HepG2 (cell line): ENCODE results near the gene TYW1. TPM values are rescaled to one million over a fixed set of nuclear protein-coding genes. Genes with fewer than 3 reads are reported as not detected.
"Not testable (repeated sequence)": the region's sequence is repeated elsewhere in the genome, so short reads cannot be mapped to it uniquely, and the experiment has no call there.

Source experiments
- ASH2L ChIP-seq: fragments of 300-600, 200-600 bp; sonication (generic); IDR thresholded peaks from 2 replicates; pipeline ENCODE4 v1.7.0; 2017; ENCODE audit warnings: low read depth, mild to moderate bottlenecking, moderate library complexity, mixed read lengths, low read length; ENCODE audit not compliant: insufficient read length
- ATF7-NPFF ChIP-seq: sonication (generic); formaldehyde crosslinking; IDR thresholded peaks from 2 replicates; pipeline ENCODE4 v1.8.1; 2023; ENCODE audit warnings: mild to moderate bottlenecking, low read depth, missing genetic modification reagents, moderate library complexity
- BCL6 ChIP-seq: IDR thresholded peaks from 2 replicates; pipeline ENCODE4 v1.6.1; 2016; ENCODE audit warnings: missing genetic modification reagents, missing compliant biosample characterization
- GFI1 ChIP-seq: sonication (generic); formaldehyde crosslinking; IDR thresholded peaks from 2 replicates; pipeline ENCODE4 v1.5.0; 2020; ENCODE audit warnings: missing genetic modification reagents, mild to moderate bottlenecking, borderline replicate concordance
- HNRNPL ChIP-seq: fragments of 200-400 bp; formaldehyde crosslinking; IDR thresholded peaks from 2 replicates; pipeline ENCODE4 v1.6.1; 2017; ENCODE audit warnings: mild to moderate bottlenecking, low read depth, low read length
- HNRNPLL ChIP-seq: fragments of 200-400 bp; formaldehyde crosslinking; IDR thresholded peaks from 2 replicates; pipeline ENCODE4 v1.6.1; 2017; ENCODE audit warnings: mild to moderate bottlenecking, low read depth, low read length; ENCODE audit not compliant: poor library complexity, severe bottlenecking
- HOXA5 ChIP-seq: sonication (generic); formaldehyde crosslinking; IDR thresholded peaks from 2 replicates; pipeline ENCODE4 v1.4.0; 2020; ENCODE audit warnings: missing genetic modification reagents
- MED13 ChIP-seq: sonication (generic); formaldehyde crosslinking; IDR thresholded peaks from 2 replicates; pipeline ENCODE4 v1.5.0; 2020; ENCODE audit warnings: missing genetic modification reagents
- MEF2D ChIP-seq: sonication (generic); formaldehyde crosslinking; IDR thresholded peaks from 2 replicates; pipeline ENCODE4 v1.5.1; 2020; ENCODE audit warnings: mild to moderate bottlenecking, missing genetic modification reagents
- MIER3 ChIP-seq: IDR thresholded peaks from 2 replicates; pipeline ENCODE4 v1.6.1; 2016; ENCODE audit warnings: missing compliant biosample characterization, borderline replicate concordance
- MTA1 ChIP-seq: sonication (generic); formaldehyde crosslinking; IDR thresholded peaks from 2 replicates; pipeline ENCODE4 v1.4.0; 2020; ENCODE audit warnings: missing genetic modification reagents, mild to moderate bottlenecking, borderline replicate concordance
- MTF2 ChIP-seq: sonication (generic); formaldehyde crosslinking; IDR thresholded peaks from 2 replicates; pipeline ENCODE4 v1.5.0; 2020; ENCODE audit warnings: missing genetic modification reagents, borderline replicate concordance
- PHF20 ChIP-seq: sonication (generic); formaldehyde crosslinking; IDR thresholded peaks from 2 replicates; pipeline ENCODE4 v1.5.0; 2020; ENCODE audit warnings: mild to moderate bottlenecking, missing genetic modification reagents
- SPEN ChIP-seq: sonication (generic); formaldehyde crosslinking; IDR thresholded peaks from 2 replicates; pipeline ENCODE4 v1.5.1; 2020; ENCODE audit warnings: low read depth, mild to moderate bottlenecking, missing genetic modification reagents
- polyA plus RNA-seq, 8 experiments: library from polyadenylated mRNA; depleted of rRNA in 3 of 8; stranded (reverse) in 7 of 8; unstranded in 1 of 8; fragments of >200 nt; fragmentation: Illumina TruSeq in 4 of 8; extraction: Trizol in 4 of 8; gene quantifications; 2 replicates each; pipeline versions ENCODE4 v1.2.1 to v1.2.3, GENCODE V29; 2011 to 2016; ENCODE audit warnings: low read depth in 4 of 8, missing spikeins in 1 of 8, mixed read lengths in 1 of 8; ENCODE audit not compliant: insufficient read depth in 1 of 8
- total RNA-seq, 5 experiments: library from RNA; depleted of rRNA; stranded (reverse); fragments of >200 nt; fragmentation: Illumina TruSeq; extraction: Trizol; gene quantifications; 2 replicates each; pipeline ENCODE4 v1.2.3, GENCODE V29; 2016; ENCODE audit warnings: low read depth in 1 of 5
- TF ChIP-seq, protein P1 (sequence below): sonication (generic); formaldehyde crosslinking; IDR thresholded peaks from 2 replicates; pipeline ENCODE4 v1.9.0; 2022; ENCODE audit warnings: missing genetic modification reagents, mild to moderate bottlenecking, borderline replicate concordance
- TF ChIP-seq, protein P2 (sequence below): sonication (generic); formaldehyde crosslinking; IDR thresholded peaks from 2 replicates; pipeline ENCODE4 v1.4.0; 2020; ENCODE audit warnings: missing genetic modification reagents, borderline replicate concordance
- TF ChIP-seq, protein P3 (sequence below), 2 experiments: sonication (generic) in 1 of 2; formaldehyde crosslinking in 1 of 2; IDR thresholded peaks; 2 replicates each; pipeline versions ENCODE4 v1.5.1 to v1.6.1; 2011 to 2020; ENCODE audit warnings: borderline replicate concordance in 1 of 2, low read depth in 1 of 2, low read length in 1 of 2, mild to moderate bottlenecking in 1 of 2, missing genetic modification reagents in 1 of 2, moderate library complexity in 1 of 2
- TF ChIP-seq, protein P4 (sequence below): IDR thresholded peaks from 2 replicates; pipeline ENCODE4 v1.6.1; 2016; ENCODE audit warnings: low read depth, borderline replicate concordance

Gene TYW1
- total and polyA plus RNA-seq, 2 of the 13 experiments (the other 11 are each of a cell fraction or from before 2014, with no cell fraction given) = 8.6 to 17.6 TPM

DNA sequence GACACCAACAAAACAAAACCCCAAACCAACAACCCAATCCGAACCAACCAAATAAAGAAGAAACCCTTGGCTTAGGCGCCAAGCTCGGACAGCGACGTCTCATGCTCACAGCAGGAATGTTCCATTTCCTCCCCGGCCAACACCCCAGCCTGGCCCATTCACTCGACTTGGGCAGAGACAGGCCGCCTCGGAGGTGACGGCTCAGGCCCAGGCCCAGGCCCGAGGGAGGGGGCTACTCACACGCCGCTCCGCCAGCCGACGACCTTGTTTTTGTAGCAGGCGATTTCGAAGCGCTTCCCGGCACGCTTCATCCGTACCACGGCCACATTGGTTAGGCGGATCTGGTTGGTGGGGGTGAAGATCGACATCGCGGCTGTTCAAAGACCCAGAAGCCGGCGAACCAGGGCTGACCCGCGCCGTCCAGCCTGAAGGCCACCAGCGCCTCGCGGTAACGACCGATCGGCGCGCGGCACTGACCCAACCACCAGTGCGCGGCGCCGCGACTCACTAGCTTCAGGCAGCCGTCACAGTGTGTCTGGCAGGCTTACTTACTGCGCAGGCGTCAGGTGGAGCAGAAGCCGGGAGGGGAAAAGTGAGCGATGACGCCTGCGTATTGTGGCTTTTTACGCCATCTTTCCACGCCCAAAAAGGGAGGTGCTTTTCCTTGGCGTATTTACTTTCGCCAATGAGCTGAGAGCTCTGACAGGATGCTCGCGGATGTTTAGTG is 1.4 kb upstream of the TYW1 start, which contains the start of gene SBDS (continued):
- TF ChIP-seq, protein P1, sequence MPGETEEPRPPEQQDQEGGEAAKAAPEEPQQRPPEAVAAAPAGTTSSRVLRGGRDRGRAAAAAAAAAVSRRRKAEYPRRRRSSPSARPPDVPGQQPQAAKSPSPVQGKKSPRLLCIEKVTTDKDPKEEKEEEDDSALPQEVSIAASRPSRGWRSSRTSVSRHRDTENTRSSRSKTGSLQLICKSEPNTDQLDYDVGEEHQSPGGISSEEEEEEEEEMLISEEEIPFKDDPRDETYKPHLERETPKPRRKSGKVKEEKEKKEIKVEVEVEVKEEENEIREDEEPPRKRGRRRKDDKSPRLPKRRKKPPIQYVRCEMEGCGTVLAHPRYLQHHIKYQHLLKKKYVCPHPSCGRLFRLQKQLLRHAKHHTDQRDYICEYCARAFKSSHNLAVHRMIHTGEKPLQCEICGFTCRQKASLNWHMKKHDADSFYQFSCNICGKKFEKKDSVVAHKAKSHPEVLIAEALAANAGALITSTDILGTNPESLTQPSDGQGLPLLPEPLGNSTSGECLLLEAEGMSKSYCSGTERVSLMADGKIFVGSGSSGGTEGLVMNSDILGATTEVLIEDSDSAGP (CRISPR knock-in tag) = peak; percentile 79
- TF ChIP-seq PHF20 (CRISPR knock-in tag) (peak; percentile 60), HOXA5 (peak; percentile 70; the same call in 1 of the 2 replicates), SPEN (peak; percentile 41; the same call in 1 of the 2 replicates), MEF2D (CRISPR knock-in tag) (peak; percentile 50; the same call in 1 of the 2 replicates), ATF7-NPFF (CRISPR knock-in tag) (peak; percentile 65; the same call in 1 of the 2 replicates), GFI1 (CRISPR knock-in tag) (peak; percentile 60; the same call in 1 of the 2 replicates), MIER3 (CRISPR knock-in tag) (peak; percentile 35; the same call in 1 of the 2 replicates), MTF2 (CRISPR knock-in tag) (peak; percentile 58; the same call in 1 of the 2 replicates), MED13 (CRISPR knock-in tag) (0 out of 2 replicates have a peak, but pooled peaks have one; percentile 73), HNRNPLL (peak; percentile 78), ASH2L (peak; percentile 41), MTA1 (CRISPR knock-in tag) (peak; percentile 34; the same call in 1 of the 2 replicates), BCL6 (CRISPR knock-in tag) (peak; percentile 33; the same call in 1 of the 2 replicates), HNRNPL (0 out of 2 replicates have a peak, but pooled peaks have one; percentile 31)
- TF ChIP-seq, protein P2, sequence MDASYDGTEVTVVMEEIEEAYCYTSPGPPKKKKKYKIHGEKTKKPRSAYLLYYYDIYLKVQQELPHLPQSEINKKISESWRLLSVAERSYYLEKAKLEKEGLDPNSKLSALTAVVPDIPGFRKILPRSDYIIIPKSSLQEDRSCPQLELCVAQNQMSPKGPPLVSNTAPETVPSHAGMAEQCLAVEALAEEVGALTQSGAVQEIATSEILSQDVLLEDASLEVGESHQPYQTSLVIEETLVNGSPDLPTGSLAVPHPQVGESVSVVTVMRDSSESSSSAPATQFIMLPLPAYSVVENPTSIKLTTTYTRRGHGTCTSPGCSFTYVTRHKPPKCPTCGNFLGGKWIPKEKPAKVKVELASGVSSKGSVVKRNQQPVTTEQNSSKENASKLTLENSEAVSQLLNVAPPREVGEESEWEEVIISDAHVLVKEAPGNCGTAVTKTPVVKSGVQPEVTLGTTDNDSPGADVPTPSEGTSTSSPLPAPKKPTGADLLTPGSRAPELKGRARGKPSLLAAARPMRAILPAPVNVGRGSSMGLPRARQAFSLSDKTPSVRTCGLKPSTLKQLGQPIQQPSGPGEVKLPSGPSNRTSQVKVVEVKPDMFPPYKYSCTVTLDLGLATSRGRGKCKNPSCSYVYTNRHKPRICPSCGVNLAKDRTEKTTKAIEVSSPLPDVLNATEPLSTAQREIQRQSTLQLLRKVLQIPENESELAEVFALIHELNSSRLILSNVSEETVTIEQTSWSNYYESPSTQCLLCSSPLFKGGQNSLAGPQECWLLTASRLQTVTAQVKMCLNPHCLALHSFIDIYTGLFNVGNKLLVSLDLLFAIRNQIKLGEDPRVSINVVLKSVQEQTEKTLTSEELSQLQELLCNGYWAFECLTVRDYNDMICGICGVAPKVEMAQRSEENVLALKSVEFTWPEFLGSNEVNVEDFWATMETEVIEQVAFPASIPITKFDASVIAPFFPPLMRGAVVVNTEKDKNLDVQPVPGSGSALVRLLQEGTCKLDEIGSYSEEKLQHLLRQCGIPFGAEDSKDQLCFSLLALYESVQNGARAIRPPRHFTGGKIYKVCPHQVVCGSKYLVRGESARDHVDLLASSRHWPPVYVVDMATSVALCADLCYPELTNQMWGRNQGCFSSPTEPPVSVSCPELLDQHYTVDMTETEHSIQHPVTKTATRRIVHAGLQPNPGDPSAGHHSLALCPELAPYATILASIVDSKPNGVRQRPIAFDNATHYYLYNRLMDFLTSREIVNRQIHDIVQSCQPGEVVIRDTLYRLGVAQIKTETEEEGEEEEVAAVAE (CRISPR knock-in tag) = 0 out of 2 replicates have a peak, but pooled peaks have one; percentile 31
- TF ChIP-seq, protein P3, sequence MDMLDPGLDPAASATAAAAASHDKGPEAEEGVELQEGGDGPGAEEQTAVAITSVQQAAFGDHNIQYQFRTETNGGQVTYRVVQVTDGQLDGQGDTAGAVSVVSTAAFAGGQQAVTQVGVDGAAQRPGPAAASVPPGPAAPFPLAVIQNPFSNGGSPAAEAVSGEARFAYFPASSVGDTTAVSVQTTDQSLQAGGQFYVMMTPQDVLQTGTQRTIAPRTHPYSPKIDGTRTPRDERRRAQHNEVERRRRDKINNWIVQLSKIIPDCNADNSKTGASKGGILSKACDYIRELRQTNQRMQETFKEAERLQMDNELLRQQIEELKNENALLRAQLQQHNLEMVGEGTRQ (IDR thresholded peaks at IDR 0.05; ENCODE audit: low read depth, low read length) = not testable (repeated sequence)
- TF ChIP-seq, protein P3 (CRISPR knock-in tag; IDR thresholded peaks at IDR 0.05; ENCODE audit: borderline replicate concordance) = peak; percentile 56; the same call in 1 of the 2 replicates
- TF ChIP-seq, protein P4, sequence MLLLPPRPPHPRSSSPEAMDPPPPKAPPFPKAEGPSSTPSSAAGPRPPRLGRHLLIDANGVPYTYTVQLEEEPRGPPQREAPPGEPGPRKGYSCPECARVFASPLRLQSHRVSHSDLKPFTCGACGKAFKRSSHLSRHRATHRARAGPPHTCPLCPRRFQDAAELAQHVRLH (CRISPR knock-in tag) = 0 out of 2 replicates have a peak, but pooled peaks have one; percentile 25
